ENCODE measurements around the gene RIPOR3. TPM values are rescaled to one million over a fixed set of nuclear protein-coding genes. Genes with fewer than 3 reads are reported as not detected.

The RIPOR3 gene
- total and polyA plus RNA-seq, 9 of the 15 experiments (the other 6 are each of a cell fraction or from before 2014, with no cell fraction given) = 3.3 to 62.7 (median 21.4) TPM

DNA sequence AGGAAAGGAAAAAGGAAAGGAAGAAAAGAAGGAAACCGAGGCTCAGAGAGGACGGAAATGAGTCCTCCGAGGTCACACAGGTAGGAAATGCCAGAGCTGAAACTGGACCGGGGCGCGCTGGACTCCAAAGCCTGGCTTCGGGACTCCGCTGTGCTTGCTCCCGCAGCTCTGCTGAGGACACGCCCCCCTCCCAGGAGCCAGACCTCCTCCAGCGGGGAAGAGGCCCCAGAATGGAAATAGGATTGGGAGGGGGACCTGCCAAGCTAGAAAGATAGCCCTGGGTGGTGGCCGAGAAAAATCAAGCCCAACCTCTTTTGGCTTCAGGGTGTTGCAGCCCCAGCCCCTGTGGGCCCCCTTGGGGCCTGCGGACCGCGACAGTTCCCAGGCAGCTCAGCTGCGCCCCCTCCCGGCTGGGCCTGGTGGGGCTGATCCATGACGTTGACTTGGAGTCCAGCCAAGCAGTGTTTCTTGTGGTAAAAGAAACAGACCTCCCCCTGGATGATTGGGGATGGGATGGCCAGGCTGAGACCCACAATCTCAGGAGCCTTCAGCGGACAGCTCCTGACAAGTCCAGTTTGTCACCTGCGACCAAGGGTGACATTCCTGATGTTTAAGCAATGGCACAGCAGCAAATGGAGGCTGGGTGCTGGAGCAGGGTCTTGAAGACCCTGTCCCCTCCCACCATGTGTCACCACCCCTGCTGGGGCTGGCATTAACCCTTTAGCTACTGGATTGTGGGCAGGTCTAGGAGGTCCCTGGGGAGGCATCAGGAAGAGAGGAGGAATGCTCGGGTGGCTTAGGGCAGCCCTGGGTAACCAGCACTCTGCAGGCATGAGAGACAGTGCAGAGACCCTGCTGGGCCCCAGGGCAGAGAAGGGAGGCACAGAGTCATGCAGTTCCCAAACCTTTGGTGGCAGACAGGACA lies 55.4 kb downstream of the RIPOR3 start (continued):
- TF ChIP-seq, protein P1, sequence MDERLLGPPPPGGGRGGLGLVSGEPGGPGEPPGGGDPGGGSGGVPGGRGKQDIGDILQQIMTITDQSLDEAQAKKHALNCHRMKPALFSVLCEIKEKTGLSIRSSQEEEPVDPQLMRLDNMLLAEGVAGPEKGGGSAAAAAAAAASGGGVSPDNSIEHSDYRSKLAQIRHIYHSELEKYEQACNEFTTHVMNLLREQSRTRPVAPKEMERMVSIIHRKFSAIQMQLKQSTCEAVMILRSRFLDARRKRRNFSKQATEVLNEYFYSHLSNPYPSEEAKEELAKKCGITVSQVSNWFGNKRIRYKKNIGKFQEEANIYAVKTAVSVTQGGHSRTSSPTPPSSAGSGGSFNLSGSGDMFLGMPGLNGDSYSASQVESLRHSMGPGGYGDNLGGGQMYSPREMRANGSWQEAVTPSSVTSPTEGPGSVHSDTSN (CRISPR knock-in tag; IDR thresholded peaks at IDR 0.05; ENCODE audit: low read depth) = no peak
- TF ChIP-seq, protein P1 (tag; conservative IDR thresholded peaks at IDR 0.05; ENCODE audit: low read depth) = peak; percentile 57
- TF ChIP-seq CBX2 (IDR thresholded peaks at IDR 0.05; ENCODE audit: insufficient read depth, low read length, poor library complexity, severe bottlenecking) (no peak), CREM (IDR thresholded peaks at IDR 0.05; ENCODE audit: low read depth) (peak; percentile 97), MYC (IDR thresholded peaks at IDR 0.05; ENCODE audit: low read depth, low read length) (0 out of 2 replicates have a peak, but pooled peaks have one; percentile 31), MYC (CRISPR knock-in tag; IDR thresholded peaks at IDR 0.05; ENCODE audit: borderline replicate concordance, low read depth) (no peak), GABPA (tag; conservative IDR thresholded peaks at IDR 0.05; ENCODE audit: low read depth) (no peak), RAD21 (CRISPR knock-in tag; conservative IDR thresholded peaks at IDR 0.05 in 1 of 2, IDR thresholded peaks at IDR 0.05 in 1 of 2) (peak; percentile 58 to 60), ETV1 (tag; conservative IDR thresholded peaks at IDR 0.05; ENCODE audit: low read depth) (0 out of 2 replicates have a peak, but pooled peaks have one; percentile 10)
- TF ChIP-seq, protein P2, sequence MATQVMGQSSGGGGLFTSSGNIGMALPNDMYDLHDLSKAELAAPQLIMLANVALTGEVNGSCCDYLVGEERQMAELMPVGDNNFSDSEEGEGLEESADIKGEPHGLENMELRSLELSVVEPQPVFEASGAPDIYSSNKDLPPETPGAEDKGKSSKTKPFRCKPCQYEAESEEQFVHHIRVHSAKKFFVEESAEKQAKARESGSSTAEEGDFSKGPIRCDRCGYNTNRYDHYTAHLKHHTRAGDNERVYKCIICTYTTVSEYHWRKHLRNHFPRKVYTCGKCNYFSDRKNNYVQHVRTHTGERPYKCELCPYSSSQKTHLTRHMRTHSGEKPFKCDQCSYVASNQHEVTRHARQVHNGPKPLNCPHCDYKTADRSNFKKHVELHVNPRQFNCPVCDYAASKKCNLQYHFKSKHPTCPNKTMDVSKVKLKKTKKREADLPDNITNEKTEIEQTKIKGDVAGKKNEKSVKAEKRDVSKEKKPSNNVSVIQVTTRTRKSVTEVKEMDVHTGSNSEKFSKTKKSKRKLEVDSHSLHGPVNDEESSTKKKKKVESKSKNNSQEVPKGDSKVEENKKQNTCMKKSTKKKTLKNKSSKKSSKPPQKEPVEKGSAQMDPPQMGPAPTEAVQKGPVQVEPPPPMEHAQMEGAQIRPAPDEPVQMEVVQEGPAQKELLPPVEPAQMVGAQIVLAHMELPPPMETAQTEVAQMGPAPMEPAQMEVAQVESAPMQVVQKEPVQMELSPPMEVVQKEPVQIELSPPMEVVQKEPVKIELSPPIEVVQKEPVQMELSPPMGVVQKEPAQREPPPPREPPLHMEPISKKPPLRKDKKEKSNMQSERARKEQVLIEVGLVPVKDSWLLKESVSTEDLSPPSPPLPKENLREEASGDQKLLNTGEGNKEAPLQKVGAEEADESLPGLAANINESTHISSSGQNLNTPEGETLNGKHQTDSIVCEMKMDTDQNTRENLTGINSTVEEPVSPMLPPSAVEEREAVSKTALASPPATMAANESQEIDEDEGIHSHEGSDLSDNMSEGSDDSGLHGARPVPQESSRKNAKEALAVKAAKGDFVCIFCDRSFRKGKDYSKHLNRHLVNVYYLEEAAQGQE (IDR thresholded peaks at IDR 0.05; ENCODE audit: borderline replicate concordance) = peak; percentile 80
- TF ChIP-seq, protein P2 (CRISPR knock-in tag; IDR thresholded peaks at IDR 0.05; ENCODE audit: low read depth) = no peak
- TF ChIP-seq, protein P3, sequence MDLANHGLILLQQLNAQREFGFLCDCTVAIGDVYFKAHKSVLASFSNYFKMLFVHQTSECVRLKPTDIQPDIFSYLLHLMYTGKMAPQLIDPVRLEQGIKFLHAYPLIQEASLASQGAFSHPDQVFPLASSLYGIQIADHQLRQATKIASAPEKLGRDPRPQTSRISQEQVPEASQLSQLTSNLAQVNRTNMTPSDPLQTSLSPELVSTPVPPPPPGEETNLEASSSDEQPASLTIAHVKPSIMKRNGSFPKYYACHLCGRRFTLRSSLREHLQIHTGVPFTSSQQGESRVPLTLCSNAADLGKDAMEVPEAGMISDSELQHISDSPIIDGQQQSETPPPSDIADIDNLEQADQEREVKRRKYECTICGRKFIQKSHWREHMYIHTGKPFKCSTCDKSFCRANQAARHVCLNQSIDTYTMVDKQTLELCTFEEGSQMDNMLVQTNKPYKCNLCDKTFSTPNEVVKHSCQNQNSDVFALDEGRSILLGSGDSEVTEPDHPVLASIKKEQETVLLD (IDR thresholded peaks at IDR 0.05) = 0 out of 2 replicates have a peak, but pooled peaks have one; percentile 24

All from K562 (cell line).